Lower lobe of right lung (tissue), 2 donors: ENCODE data around the gene CHSY1. TPM values are rescaled to one million over a fixed set of nuclear protein-coding genes. Genes with fewer than 3 reads are reported as not detected.

Experiments
- ATAC-seq, 2 donors: fragments of 200-7000 bp; cut with Tn5 transposase; one replicate each; pipeline ENCODE4 v1.9.1; 2020 to 2022; ENCODE audit warnings: mild to moderate bottlenecking in 2 of 2, moderate library complexity in 2 of 2
- DNase-seq: peaks from one replicate; pipeline ENCODE4 v3.0.0-alpha.2; 2020
- H3K27ac ChIP-seq: fragments of 200-600 bp; one replicate; pipeline ENCODE4 v1.8.0; 2022
- H3K27me3 ChIP-seq: fragments of 200-600 bp; one replicate; pipeline ENCODE4 v1.8.0; 2022; ENCODE audit warnings: low read depth
- H3K36me3 ChIP-seq: fragments of 200-600 bp; one replicate; pipeline ENCODE4 v1.8.0; 2022; ENCODE audit warnings: mild to moderate bottlenecking
- H3K4me1 ChIP-seq: fragments of 200-600 bp; one replicate; pipeline ENCODE4 v1.8.0; 2022
- H3K4me3 ChIP-seq: fragments of 200-600 bp; one replicate; pipeline ENCODE4 v1.8.0; 2022; ENCODE audit warnings: mild to moderate bottlenecking
- H3K9me3 ChIP-seq: fragments of 200-600 bp; one replicate; pipeline ENCODE4 v1.8.0; 2022
- CTCF ChIP-seq: fragments of 200-600 bp; IDR thresholded peaks from one replicate; pipeline ENCODE4 v1.8.0; 2022; ENCODE audit warnings: antibody characterized with exemption, mild to moderate bottlenecking
- intact Hi-C: fragments of 100-400 bp; cut with DNase I; formaldehyde crosslinking; loops from one replicate; pipeline ENCODE4 v1.11.0; 2022
- total RNA-seq: library from RNA; stranded (reverse); fragmentation: NEBNext Ultra II Directional; extraction: Animal tissue kit (Norgen Biotek cat#: 25700); gene quantifications from one replicate; pipeline ENCODE4 v1.2.1, GENCODE V29; 2021
- donor health status: DM: no; HTN: yes; CAD: no; lungs with severe emphysema.

The CHSY1 gene
- total RNA-seq, 1 donor from 2014 or later: 25.6 TPM

GRCh38 chr15:101142711-101143110, 109.1 kb downstream of the CHSY1 start:
- Histone ChIP-seq H3K4me1 (no peaks in the 10 kb centered on the region), H3K27me3 (no peaks in the 10 kb centered on the region), H3K27ac (no peak overlapping the region), H3K9me3 (no peaks in the 10 kb centered on the region), H3K4me3 (no peak overlapping the region), H3K36me3 (no peaks in the 10 kb centered on the region)
- TF ChIP-seq CTCF: no peak
- peak; percentile 20 for DNase-seq
- intact Hi-C loops: no loop called here
- ATAC-seq: no peak

GRCh38 chr15:101141926-101142527, 109.8 kb downstream of the CHSY1 start:
- Histone ChIP-seq H3K27me3 (no peaks in the 10 kb centered on the region), H3K4me3 (no peak overlapping the region), H3K4me1 (peaks cover 6% of the 10 kb centered on the region), H3K27ac (no peak overlapping the region), H3K9me3 (no peaks in the 10 kb centered on the region), H3K36me3 (no peaks in the 10 kb centered on the region)
- no peak for TF ChIP-seq CTCF
- DNase-seq (no peak), ATAC-seq (no peak)
- intact Hi-C loops: no loop called here

GRCh38 chr15:101140697-101141065, 111.2 kb downstream of the CHSY1 start:
- intact Hi-C loops: no loop called here
- ATAC-seq (no peak), DNase-seq (peak; percentile 22)
- no peak for TF ChIP-seq CTCF
- Histone ChIP-seq H3K27me3 (no peaks in the 10 kb centered on the region), H3K27ac (no peak overlapping the region), H3K4me3 (no peak overlapping the region), H3K4me1 (peaks cover 9% of the 10 kb centered on the region), H3K9me3 (no peaks in the 10 kb centered on the region), H3K36me3 (no peaks in the 10 kb centered on the region)

GRCh38 chr15:101139986-101140696, 111.7 kb downstream of the CHSY1 start:
- intact Hi-C loops: no loop called here
- Histone ChIP-seq H3K4me3 (no peak overlapping the region), H3K27me3 (no peaks in the 10 kb centered on the region), H3K36me3 (no peaks in the 10 kb centered on the region), H3K9me3 (no peaks in the 10 kb centered on the region), H3K4me1 (peaks cover 9% of the 10 kb centered on the region), H3K27ac (no peak overlapping the region)
- TF ChIP-seq CTCF: no peak
- DNase-seq (peak; percentile 35), ATAC-seq (no peak)

- TF ChIP-seq CTCF: no peak
- Histone ChIP-seq H3K9me3 (no peaks in the 10 kb centered on the region), H3K4me3 (no peak overlapping the region), H3K4me1 (peaks cover 9% of the 10 kb centered on the region), H3K36me3 (no peaks in the 10 kb centered on the region), H3K27me3 (no peaks in the 10 kb centered on the region), H3K27ac (no peak overlapping the region)
- DNase-seq (peak; percentile 15), ATAC-seq (no peak)
- intact Hi-C loops: no loop called here
These were observed 112.7 kb downstream of the CHSY1 start for GRCh38 chr15:101138913-101139880.
